ENCODE measurements around the gene FCRL6.

GRCh38 chr1:159851407-159851806 is 49.2 kb downstream of the FCRL6 start:
- TF ChIP-seq EZH2phosphoT487 (IDR thresholded peaks at IDR 0.05; ENCODE audit: insufficient read depth, low read depth): no peak
- no peak for TF ChIP-seq EZH2 (IDR thresholded peaks at IDR 0.05; ENCODE audit: insufficient read depth, poor library complexity, severe bottlenecking)
